ENCODE measurements around the gene RAD51B.
"Not testable (repeated sequence)": the region's sequence is repeated elsewhere in the genome, so short reads cannot be mapped to it uniquely, and the experiment has no call there.

RAD51B gene

GRCh38 chr14:68186500-68187276, 367.1 kb downstream of the RAD51B start:
- DNase-seq: not testable (repeated sequence)

- DNase-seq: no peak
These were observed 368.6 kb downstream of the RAD51B start for GRCh38 chr14:68188174-68188573.

GRCh38 chr14:68190032-68190431, 370.5 kb downstream of the RAD51B start:
- DNase-seq: no peak

GRCh38 chr14:68191567-68192321, 372.2 kb downstream of the RAD51B start:
- no peak for DNase-seq

- no peak for DNase-seq
These were observed 373.4 kb downstream of the RAD51B start for GRCh38 chr14:68192935-68193334.

- DNase-seq: no peak
These were observed 374.5 kb downstream of the RAD51B start for GRCh38 chr14:68193970-68194681.

GRCh38 chr14:68195126-68195525, 375.5 kb downstream of the RAD51B start:
- DNase-seq: no peak

GRCh38 chr14:68198713-68199495, 379.3 kb downstream of the RAD51B start:
- DNase-seq: no peak

- no peak for DNase-seq
These were observed 380.1 kb downstream of the RAD51B start for GRCh38 chr14:68199554-68200151.

GRCh38 chr14:68203871-68204270, 384.3 kb downstream of the RAD51B start:
- DNase-seq: no peak

- DNase-seq: no peak
These were observed 388.6 kb downstream of the RAD51B start for GRCh38 chr14:68208218-68208617.

GRCh38 chr14:68208626-68209317, 389.2 kb downstream of the RAD51B start:
- no peak for DNase-seq

GRCh38 chr14:68210729-68211299, 391.2 kb downstream of the RAD51B start:
- DNase-seq: peak; percentile 21

GRCh38 chr14:68211421-68211820, 391.8 kb downstream of the RAD51B start:
- no peak for DNase-seq

- DNase-seq: no peak
These were observed 392.3 kb downstream of the RAD51B start for GRCh38 chr14:68211886-68212285.

- no peak for DNase-seq
These were observed 392.8 kb downstream of the RAD51B start for GRCh38 chr14:68212361-68212760.

GRCh38 chr14:68214431-68214830, 394.9 kb downstream of the RAD51B start:
- DNase-seq: no peak

- DNase-seq: no peak
These were observed 396.1 kb downstream of the RAD51B start for GRCh38 chr14:68215629-68216028.

GRCh38 chr14:68216079-68216478, 396.5 kb downstream of the RAD51B start:
- no peak for DNase-seq

GRCh38 chr14:68216957-68217356, 397.4 kb downstream of the RAD51B start:
- no peak for DNase-seq

- DNase-seq: no peak
These were observed 398.3 kb downstream of the RAD51B start for GRCh38 chr14:68217791-68218340.

Data from stimulated activated CD4-positive, alpha-beta T cell treated with anti-CD3 and anti-CD28 coated beads, Interleukin-4, amount 100 ng/mL, for 1 hour (primary cell).